Neuronal stem cell (in vitro differentiated cells): ENCODE data around the gene AMIGO3.
"Not testable (repeated sequence)": the region's sequence is repeated elsewhere in the genome, so short reads cannot be mapped to it uniquely, and the experiment has no call there.

Experiments
- DNase-seq: peaks from one replicate; pipeline ENCODE4 v3.0.0-alpha.2; 2013; ENCODE audit warnings: low spot score
- H2AFZ ChIP-seq: one replicate; pipeline ENCODE4 v1.6.1; 2013; ENCODE audit warnings: mild to moderate bottlenecking, low read length, inconsistent platforms
- H2AK5ac ChIP-seq: 2 replicates; pipeline ENCODE4 v1.6.1; 2013; ENCODE audit warnings: low read depth, mild to moderate bottlenecking, inconsistent platforms, low read length, moderate library complexity, mixed read lengths
- H2BK120ac ChIP-seq: 2 replicates; pipeline ENCODE4 v1.6.1; 2013; ENCODE audit warnings: low read depth, mild to moderate bottlenecking, inconsistent platforms, low read length, moderate library complexity, mixed read lengths
- H2BK12ac ChIP-seq: one replicate; pipeline ENCODE4 v1.6.1; 2013; ENCODE audit warnings: low read length, inconsistent platforms
- H2BK15ac ChIP-seq: 2 replicates; pipeline ENCODE4 v1.6.1; 2013; ENCODE audit warnings: mild to moderate bottlenecking, low read length, inconsistent platforms, mixed read lengths
- H2BK5ac ChIP-seq: one replicate; pipeline ENCODE4 v1.6.1; 2013; ENCODE audit warnings: inconsistent platforms, mild to moderate bottlenecking, low read length, moderate library complexity
- H3K14ac ChIP-seq: one replicate; pipeline ENCODE4 v1.6.1; 2013; ENCODE audit warnings: low read length, inconsistent platforms
- H3K18ac ChIP-seq: 2 replicates; pipeline ENCODE4 v1.6.1; 2013; ENCODE audit warnings: low read length, inconsistent platforms
- H3K23ac ChIP-seq: 2 replicates; pipeline ENCODE4 v1.6.1; 2013; ENCODE audit warnings: low read depth, mild to moderate bottlenecking, mixed read lengths, low read length, inconsistent platforms; ENCODE audit not compliant: poor library complexity
- H3K27ac ChIP-seq: replicated peaks from 3 replicates; pipeline ENCODE4 v1.5.1; 2013; ENCODE audit warnings: low read length, inconsistent platforms
- H3K27me3 ChIP-seq, 3 experiments: 2 replicates each; pipeline ENCODE4 v1.6.1; 2013; ENCODE audit warnings: low read length in 3 of 3, mild to moderate bottlenecking in 2 of 3, inconsistent platforms in 1 of 3, low read depth in 1 of 3, mixed read lengths in 1 of 3, moderate library complexity in 1 of 3; ENCODE audit not compliant: control insufficient read depth in 3 of 3, insufficient read depth in 3 of 3
- H3K36me3 ChIP-seq, 2 donors: replicated peaks in 1 of 2; 2 replicates each; pipeline ENCODE4 v1.6.1; 2013; ENCODE audit warnings: low read length in 2 of 2; ENCODE audit not compliant: control insufficient read depth in 2 of 2, insufficient read depth in 2 of 2
- H3K4ac ChIP-seq: 2 replicates; pipeline ENCODE4 v1.6.1; 2013; ENCODE audit warnings: inconsistent platforms, mild to moderate bottlenecking, low read length, moderate library complexity
- H3K4me1 ChIP-seq, 2 donors: 1 replicate in 1 of 2; 2 replicates in 1 of 2; pipeline ENCODE4 v1.6.1; 2013; ENCODE audit warnings: low read length in 2 of 2, low read depth in 1 of 2; ENCODE audit not compliant: control insufficient read depth in 2 of 2, insufficient read depth in 1 of 2
- H3K4me2 ChIP-seq: one replicate; pipeline ENCODE4 v1.6.1; 2013; ENCODE audit warnings: mild to moderate bottlenecking, low read length, inconsistent platforms; ENCODE audit not compliant: insufficient read depth, poor library complexity, severe bottlenecking
- H3K4me3 ChIP-seq, 2 donors: 2 replicates each; pipeline ENCODE4 v1.5.1; 2013; ENCODE audit warnings: low read length in 2 of 2, mild to moderate bottlenecking in 2 of 2, inconsistent platforms in 1 of 2, moderate library complexity in 1 of 2
- H3K79me1 ChIP-seq: one replicate; pipeline ENCODE4 v1.6.1; 2013; ENCODE audit warnings: low read depth, mild to moderate bottlenecking, inconsistent platforms, low read length, moderate library complexity
- H3K9ac ChIP-seq: one replicate; pipeline ENCODE4 v1.6.1; 2013; ENCODE audit warnings: mild to moderate bottlenecking, low read depth, low read length, inconsistent platforms; ENCODE audit not compliant: poor library complexity
- H3K9me3 ChIP-seq, 2 donors: replicated peaks in 1 of 2; 2 replicates each; pipeline versions ENCODE3 to v1.6.1; 2013; ENCODE audit warnings: low read length in 2 of 2, mild to moderate bottlenecking in 2 of 2, inconsistent platforms in 1 of 2, low read depth in 1 of 2, mixed read lengths in 1 of 2, moderate library complexity in 1 of 2; ENCODE audit not compliant: control insufficient read depth in 2 of 2, insufficient read depth in 1 of 2
- H4K8ac ChIP-seq: one replicate; pipeline ENCODE4 v1.6.1; 2013; ENCODE audit warnings: low read depth, mild to moderate bottlenecking, inconsistent platforms, low read length, moderate library complexity
- H4K91ac ChIP-seq: one replicate; pipeline ENCODE4 v1.6.1; 2013; ENCODE audit warnings: low read length, low read depth, mild to moderate bottlenecking, inconsistent platforms; ENCODE audit not compliant: poor library complexity
- WGBS, 2 donors: extraction: QIAGEN DNeasy Blood & Tissue Kit; methylation state at CpG; one replicate each; pipeline ENCODE4 v1.1.7; 2013; ENCODE audit warnings: missing lambda C conversion rate in 2 of 2, mixed read lengths in 1 of 2; ENCODE audit not compliant: insufficient read length in 2 of 2, insufficient replicate concordance in 1 of 2; ENCODE audit errors: extremely low coverage in 2 of 2; 5-methylcytosine and 5-hydroxymethylcytosine counted together

The AMIGO3 gene

DNA sequence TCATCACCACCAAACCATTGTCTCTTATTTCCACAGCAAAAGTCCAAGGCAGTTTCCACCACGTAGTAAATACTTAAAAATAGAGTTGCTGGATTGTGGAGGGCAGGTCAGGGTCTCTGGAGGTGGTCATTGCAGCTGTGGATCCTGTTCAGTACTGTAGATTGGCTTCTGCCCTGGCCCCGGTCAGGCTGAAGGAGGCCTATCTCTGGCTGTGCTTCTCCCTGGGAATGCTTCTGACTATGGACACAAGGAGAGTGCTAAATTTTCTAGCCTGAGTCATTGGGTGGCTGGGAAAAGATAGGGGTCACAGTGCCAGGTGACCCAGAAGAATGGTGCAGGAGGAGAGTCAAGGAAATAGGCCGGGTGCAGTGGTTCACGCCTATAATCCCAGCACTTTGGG lies 30.6 kb upstream of the AMIGO3 start:
- Histone ChIP-seq H3K18ac (no peak overlapping the region), H3K79me1 (no peaks in the 10 kb centered on the region), H2AK5ac (no peak overlapping the region), H3K23ac (no peak overlapping the region), H2BK12ac (no peak overlapping the region), H2AFZ (no peak overlapping the region), H4K91ac (no peak overlapping the region), H2BK120ac (no peak overlapping the region), H3K4me2 (no peak overlapping the region), H2BK15ac (no peak overlapping the region), H2BK5ac (no peak overlapping the region), H3K4ac (no peak overlapping the region), H3K9me3 (no peaks in the 10 kb centered on the region), H4K8ac (no peak overlapping the region), H3K27ac (no peak overlapping the region), H3K4me3 (peak overlapping the region in 1 of 2 donors; percentile 49), H3K36me3 (peaks cover 3 to 53% of the 10 kb centered on the region in 2 donors), H3K27me3 (no peaks in the 10 kb centered on the region), H3K4me1 (peaks cover 0 to 5% of the 10 kb centered on the region in 2 donors), H3K14ac (no peak overlapping the region), H3K9ac (no peak overlapping the region)
- no peak for DNase-seq
- WGBS, 2 donors, result no CpG with 5 or more reads among the region's 4 CpGs

DNA sequence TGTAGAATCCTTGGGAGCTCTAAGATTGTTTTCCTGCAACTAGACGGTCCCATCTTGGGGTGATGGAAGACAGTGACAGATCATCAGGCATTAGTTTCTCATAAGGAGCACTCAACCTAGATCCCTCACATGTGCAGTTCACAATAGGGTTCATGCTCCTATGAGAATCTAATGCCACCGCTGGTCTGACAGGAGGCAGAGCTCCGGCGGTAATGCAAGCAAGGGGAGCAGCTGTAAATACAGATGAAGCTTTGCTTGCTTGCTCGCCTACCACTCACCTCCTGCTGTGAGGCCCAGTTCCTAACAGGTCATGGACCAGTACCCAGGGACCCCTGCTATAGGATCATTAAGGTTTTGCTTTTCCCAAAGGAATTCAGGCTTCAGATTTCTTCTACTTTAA lies 29.4 kb upstream of the AMIGO3 start:
- not testable (repeated sequence) for H3K27ac ChIP-seq, H4K91ac ChIP-seq, H3K4ac ChIP-seq, H3K23ac ChIP-seq, H2AK5ac ChIP-seq, H2AFZ ChIP-seq, H2BK12ac ChIP-seq, H2BK5ac ChIP-seq, H3K9ac ChIP-seq, H3K4me1 ChIP-seq, H3K14ac ChIP-seq, H2BK15ac ChIP-seq, H2BK120ac ChIP-seq, DNase-seq, H3K9me3 ChIP-seq, H3K79me1 ChIP-seq, H3K4me3 ChIP-seq, H4K8ac ChIP-seq, H3K18ac ChIP-seq, H3K4me2 ChIP-seq, H3K27me3 ChIP-seq
- WGBS, 2 donors, result no CpG with 5 or more reads among the region's 5 CpGs
- peaks cover 3 to 63% of the 10 kb centered on the region in 2 donors for H3K36me3 ChIP-seq

DNA sequence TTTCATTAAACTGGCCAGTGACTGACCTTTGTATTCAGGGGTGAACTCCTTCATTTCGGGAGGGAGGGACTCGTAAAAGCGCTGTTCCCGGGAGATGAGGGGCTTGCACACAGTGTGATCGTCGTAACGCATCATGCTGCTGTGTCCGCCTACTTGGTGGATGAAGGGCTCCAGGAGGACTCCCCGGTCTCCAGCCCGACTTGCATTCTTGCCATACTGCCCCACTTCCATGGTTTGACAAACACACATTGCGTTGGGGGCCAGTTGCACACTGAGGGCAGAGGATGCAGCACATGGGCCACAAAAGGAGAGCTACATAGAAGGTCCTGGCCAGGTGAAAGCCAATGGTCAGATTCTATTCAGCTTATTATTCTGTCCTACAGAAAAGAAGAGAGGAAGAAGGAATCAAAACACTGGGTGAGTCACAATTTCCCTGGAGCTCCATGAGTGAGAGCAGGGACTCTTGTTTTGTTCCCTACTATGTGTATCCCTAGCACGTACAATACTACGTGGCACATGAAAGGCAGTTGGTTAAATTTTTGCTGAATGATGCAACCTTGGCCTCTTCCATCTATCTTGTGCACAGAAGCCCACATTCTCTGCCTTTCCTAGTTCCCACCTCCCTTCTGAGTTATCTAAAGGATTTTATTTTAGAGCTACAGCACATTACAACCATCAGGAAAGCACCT lies 28.5 kb upstream of the AMIGO3 start:
- no peaks in the 10 kb centered on the region for H3K27me3 ChIP-seq
- no peak for DNase-seq
- H3K27ac ChIP-seq, result peak overlapping the region; percentile 52
- WGBS, 2 donors, result no CpG with 5 or more reads among the region's 13 CpGs
- no peak overlapping the region for H3K18ac ChIP-seq
- H3K9me3 ChIP-seq, result no peaks in the 10 kb centered on the region
- H4K91ac ChIP-seq, result no peak overlapping the region
- peaks cover 0 to 5% of the 10 kb centered on the region in 2 donors for H3K4me1 ChIP-seq
- H4K8ac ChIP-seq, result no peak overlapping the region
- no peak overlapping the region for H2AK5ac ChIP-seq
- no peaks in the 10 kb centered on the region for H3K79me1 ChIP-seq
- no peak overlapping the region for H2BK15ac ChIP-seq
- no peak overlapping the region for H3K4me3 ChIP-seq
- H2BK120ac ChIP-seq, result no peak overlapping the region
- no peak overlapping the region for H3K14ac ChIP-seq
- no peak overlapping the region for H2AFZ ChIP-seq
- no peak overlapping the region for H2BK12ac ChIP-seq
- no peak overlapping the region for H3K9ac ChIP-seq
- no peak overlapping the region for H3K4ac ChIP-seq
- H2BK5ac ChIP-seq, result no peak overlapping the region
- no peak overlapping the region for H3K23ac ChIP-seq
- no peak overlapping the region for H3K4me2 ChIP-seq
- H3K36me3 ChIP-seq, result peaks cover 8 to 69% of the 10 kb centered on the region in 2 donors

DNA sequence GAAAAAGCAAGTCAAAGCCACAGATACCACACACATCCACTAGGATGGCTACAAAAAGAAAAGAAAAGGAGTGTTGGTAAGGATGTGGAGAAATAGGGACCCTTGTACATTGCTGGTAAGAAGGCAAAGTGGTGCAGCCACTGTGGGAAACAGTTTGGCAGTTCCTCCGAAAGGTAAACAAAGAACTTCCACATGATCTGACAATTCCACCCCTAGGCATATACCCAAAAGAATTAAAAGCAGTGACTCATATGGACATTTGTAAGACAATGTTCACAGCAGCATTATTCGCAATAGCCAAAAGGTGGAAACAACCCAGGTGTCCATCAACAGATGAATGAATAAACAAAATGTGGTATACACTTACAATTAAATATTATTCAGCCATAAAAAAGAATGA lies 26.5 kb upstream of the AMIGO3 start:
- Histone ChIP-seq H2BK15ac (no peak overlapping the region), H3K4me3 (no peak overlapping the region), H3K4me1 (peaks cover 0 to 5% of the 10 kb centered on the region in 2 donors), H2AK5ac (no peak overlapping the region), H2BK12ac (no peak overlapping the region), H2BK5ac (no peak overlapping the region), H3K9me3 (no peaks in the 10 kb centered on the region), H3K18ac (no peak overlapping the region), H3K4ac (no peak overlapping the region), H2BK120ac (no peak overlapping the region), H2AFZ (no peak overlapping the region), H3K4me2 (no peak overlapping the region), H3K14ac (no peak overlapping the region), H3K9ac (no peak overlapping the region), H4K91ac (no peak overlapping the region), H3K27ac (no peak overlapping the region), H3K23ac (no peak overlapping the region), H4K8ac (no peak overlapping the region), H3K79me1 (peaks cover 2% of the 10 kb centered on the region), H3K36me3 (peaks cover 11 to 73% of the 10 kb centered on the region in 2 donors), H3K27me3 (no peaks in the 10 kb centered on the region)
- WGBS, 2 donors, result no CpG with 5 or more reads among the region's 2 CpGs
- DNase-seq, result no peak
